HG02981 (cell line): ENCODE data around the gene FOXO3.

ENCODE experiments used
- ATAC-seq: cut with Tn5 transposase; IDR thresholded peaks from one replicate; pipeline ENCODE4 v1.9.1; 2021; ENCODE audit warnings: mild to moderate bottlenecking, moderate library complexity; ENCODE audit not compliant: unreplicated experiment

FOXO3 gene

GRCh38 chr6:108594151-108594550 lies 33.4 kb downstream of the FOXO3 start:
- no peak for ATAC-seq

GRCh38 chr6:108594640-108595039 lies 33.9 kb downstream of the FOXO3 start:
- ATAC-seq: no peak

GRCh38 chr6:108596956-108597355 lies 36.2 kb downstream of the FOXO3 start:
- no peak for ATAC-seq

GRCh38 chr6:108597572-108598304 lies 37.0 kb downstream of the FOXO3 start:
- no peak for ATAC-seq

GRCh38 chr6:108598305-108598863 lies 37.7 kb downstream of the FOXO3 start:
- peak; percentile 95 for ATAC-seq

- ATAC-seq: no peak
Observed at GRCh38 chr6:108604156-108604555, 43.4 kb downstream of the FOXO3 start.

GRCh38 chr6:108606250-108606690 lies 45.6 kb downstream of the FOXO3 start:
- ATAC-seq: no peak

GRCh38 chr6:108608453-108609275 lies 47.9 kb downstream of the FOXO3 start:
- ATAC-seq: no peak

- ATAC-seq: no peak
Observed at GRCh38 chr6:108609276-108609769, 48.6 kb downstream of the FOXO3 start.

- no peak for ATAC-seq
Observed at GRCh38 chr6:108610270-108610839, 49.6 kb downstream of the FOXO3 start.

- no peak for ATAC-seq
Observed at GRCh38 chr6:108610957-108611586, 50.4 kb downstream of the FOXO3 start.

GRCh38 chr6:108612852-108613251 lies 52.1 kb downstream of the FOXO3 start:
- ATAC-seq: no peak

GRCh38 chr6:108616544-108616943 lies 55.8 kb downstream of the FOXO3 start:
- ATAC-seq: no peak

- no peak for ATAC-seq
Observed at GRCh38 chr6:108616973-108617372, 56.3 kb downstream of the FOXO3 start.

GRCh38 chr6:108618623-108619152 lies 58.0 kb downstream of the FOXO3 start:
- ATAC-seq: no peak

GRCh38 chr6:108619431-108620197 lies 58.9 kb downstream of the FOXO3 start:
- no peak for ATAC-seq

GRCh38 chr6:108621117-108621516 lies 60.4 kb downstream of the FOXO3 start:
- no peak for ATAC-seq

- no peak for ATAC-seq
Observed at GRCh38 chr6:108622641-108623298, 62.1 kb downstream of the FOXO3 start.

- no peak for ATAC-seq
Observed at GRCh38 chr6:108623995-108624394, 63.3 kb downstream of the FOXO3 start.
